Gastrocnemius medialis (tissue), 4 donors: ENCODE data around the gene CPE.

Experiments used
- CTCF ChIP-seq, 5 experiments: fragments of 450-650 bp in 3 of 5; fragments of 200-600 bp in 2 of 5; sonication (generic) in 2 of 5; IDR thresholded peaks in 4 of 5; conservative IDR thresholded peaks in 1 of 5; 1 replicate in 4 of 5; 2 replicates in 1 of 5; pipeline ENCODE4 v1.5.1; 2016 to 2019; ENCODE audit warnings: antibody characterized with exemption in 5 of 5, mild to moderate bottlenecking in 3 of 5, moderate library complexity in 3 of 5
- POLR2A ChIP-seq, 2 donors: fragments of 450-650 bp; IDR thresholded peaks; one replicate each; pipeline ENCODE4 v1.6.1; 2017; ENCODE audit warnings: antibody characterized with exemption in 2 of 2, mild to moderate bottlenecking in 2 of 2, moderate library complexity in 2 of 2

GRCh38 chr4:165470009-165470408, 91.2 kb downstream of the CPE start:
- no peak for TF ChIP-seq CTCF (IDR thresholded peaks at IDR 0.05 in 4 of 5, conservative IDR thresholded peaks at IDR 0.05 in 1 of 5)
- no peak for TF ChIP-seq POLR2A (IDR thresholded peaks at IDR 0.05)
